Measurements from ENCODE around the gene TCF4.

TCF4 gene

DNA sequence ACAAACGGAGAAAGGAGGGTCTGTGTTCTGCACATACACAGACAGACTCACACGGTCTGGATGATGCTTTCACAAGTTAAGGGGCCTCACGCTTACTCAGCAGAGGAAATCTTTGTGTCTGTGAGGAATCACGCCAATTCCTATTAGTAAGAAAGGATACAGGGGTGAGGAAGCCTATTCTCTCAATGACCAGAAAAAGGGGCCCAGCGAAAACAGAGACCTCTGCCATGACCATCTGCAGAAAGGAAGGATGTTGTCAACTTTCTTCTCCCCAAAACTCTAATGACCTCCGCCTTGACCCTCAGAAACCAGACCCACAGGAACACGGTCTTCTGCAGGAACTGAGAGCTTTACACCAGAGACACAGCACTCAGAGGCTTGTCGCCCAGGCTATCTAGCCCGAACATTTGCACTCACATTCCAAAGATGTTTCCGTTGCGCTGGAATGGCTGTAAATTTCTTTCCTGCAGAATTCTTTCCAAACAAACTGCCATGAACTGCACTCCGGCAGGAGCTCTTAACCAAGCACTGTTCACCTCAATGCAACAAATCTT is 186.3 kb downstream of the TCF4 start:
- DNase-seq (ENCODE audit: extremely low spot score) = no peak
- POLR2A ChIA-PET = no interaction called here
- TF ChIP-seq, protein P1, sequence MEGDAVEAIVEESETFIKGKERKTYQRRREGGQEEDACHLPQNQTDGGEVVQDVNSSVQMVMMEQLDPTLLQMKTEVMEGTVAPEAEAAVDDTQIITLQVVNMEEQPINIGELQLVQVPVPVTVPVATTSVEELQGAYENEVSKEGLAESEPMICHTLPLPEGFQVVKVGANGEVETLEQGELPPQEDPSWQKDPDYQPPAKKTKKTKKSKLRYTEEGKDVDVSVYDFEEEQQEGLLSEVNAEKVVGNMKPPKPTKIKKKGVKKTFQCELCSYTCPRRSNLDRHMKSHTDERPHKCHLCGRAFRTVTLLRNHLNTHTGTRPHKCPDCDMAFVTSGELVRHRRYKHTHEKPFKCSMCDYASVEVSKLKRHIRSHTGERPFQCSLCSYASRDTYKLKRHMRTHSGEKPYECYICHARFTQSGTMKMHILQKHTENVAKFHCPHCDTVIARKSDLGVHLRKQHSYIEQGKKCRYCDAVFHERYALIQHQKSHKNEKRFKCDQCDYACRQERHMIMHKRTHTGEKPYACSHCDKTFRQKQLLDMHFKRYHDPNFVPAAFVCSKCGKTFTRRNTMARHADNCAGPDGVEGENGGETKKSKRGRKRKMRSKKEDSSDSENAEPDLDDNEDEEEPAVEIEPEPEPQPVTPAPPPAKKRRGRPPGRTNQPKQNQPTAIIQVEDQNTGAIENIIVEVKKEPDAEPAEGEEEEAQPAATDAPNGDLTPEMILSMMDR (IDR thresholded peaks at IDR 0.05; ENCODE audit: control extremely low read depth, extremely low read depth, low read depth, missing control alignments) = no peak
- CTCF ChIA-PET = interaction anchor here (1.2 to 1.6 kb wide), 2 partner anchors 14 to 17 kb away, joined by 3 to 7 read pairs; no protein-coding TSS in a partner anchor

DNA sequence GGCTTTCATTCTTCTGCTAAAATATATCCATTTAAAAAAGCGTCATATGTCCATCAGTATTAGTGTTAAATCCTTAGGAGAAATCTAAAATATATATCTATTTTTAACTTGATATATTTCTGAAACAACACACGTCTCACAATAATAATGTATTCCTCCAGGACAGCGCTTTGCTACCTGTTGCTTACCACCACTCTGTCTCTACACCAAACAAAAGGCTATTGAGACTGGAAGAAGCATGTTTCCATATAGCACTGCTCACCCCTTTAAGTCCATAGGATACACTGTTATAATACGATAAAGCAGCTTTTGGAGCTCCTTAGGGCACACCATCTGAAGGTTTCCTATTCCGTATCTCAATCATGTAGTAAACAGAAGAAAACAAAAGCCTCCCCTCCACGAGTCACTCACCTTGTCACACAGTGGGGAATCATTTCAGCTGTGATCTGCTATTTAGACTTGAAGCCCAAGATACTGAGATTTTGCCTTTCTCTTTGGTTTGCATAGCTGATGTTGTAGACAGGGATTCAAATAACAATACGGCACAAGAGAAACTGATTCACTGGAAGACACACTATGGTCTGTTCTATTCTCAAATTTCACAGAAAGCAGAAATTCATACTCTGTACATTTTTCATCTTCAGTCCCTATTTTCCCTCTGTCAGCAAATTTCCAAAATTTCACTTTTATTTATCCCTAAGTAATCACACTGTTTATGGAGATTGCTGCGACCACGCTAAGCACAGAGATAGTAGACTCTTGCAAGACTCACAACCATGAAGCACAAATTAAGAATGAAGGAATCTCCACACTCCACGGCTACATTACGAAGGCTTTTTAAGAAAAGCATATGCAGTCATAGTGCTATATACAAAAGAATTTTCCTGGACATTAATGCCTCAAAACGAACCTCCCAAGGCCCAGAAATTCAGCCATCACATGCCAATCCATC is 187.1 kb downstream of the TCF4 start:
- TF ChIP-seq, protein P1 (IDR thresholded peaks at IDR 0.05; ENCODE audit: control extremely low read depth, extremely low read depth, low read depth, missing control alignments) = no peak
- ChIA-PET POLR2A (no interaction called here), CTCF (no interaction called here)
- DNase-seq (ENCODE audit: extremely low spot score) = no peak

DNA sequence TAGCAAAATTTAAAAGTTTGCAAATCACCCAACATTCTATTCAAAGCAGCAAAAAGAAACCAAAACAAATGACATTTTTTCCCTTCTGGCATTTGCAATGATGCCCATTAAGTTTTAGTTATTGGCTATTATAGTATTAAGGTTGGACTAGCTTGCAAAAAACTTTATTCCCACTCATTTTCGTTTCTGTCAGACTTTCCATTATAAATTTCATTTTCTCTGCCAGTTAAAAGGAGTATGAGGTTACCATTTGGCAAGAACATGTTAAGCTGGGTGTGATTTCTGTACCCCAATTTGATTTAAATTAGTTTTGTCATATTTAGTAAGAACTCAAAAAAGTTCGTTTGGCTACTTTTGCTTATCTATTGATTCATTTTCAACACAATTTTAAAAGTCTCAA is 187.9 kb downstream of the TCF4 start:
- POLR2A ChIA-PET = no interaction called here
- TF ChIP-seq, protein P1 (IDR thresholded peaks at IDR 0.05; ENCODE audit: control extremely low read depth, extremely low read depth, low read depth, missing control alignments) = no peak
- CTCF ChIA-PET = no interaction called here
- DNase-seq (ENCODE audit: extremely low spot score) = no peak

DNA sequence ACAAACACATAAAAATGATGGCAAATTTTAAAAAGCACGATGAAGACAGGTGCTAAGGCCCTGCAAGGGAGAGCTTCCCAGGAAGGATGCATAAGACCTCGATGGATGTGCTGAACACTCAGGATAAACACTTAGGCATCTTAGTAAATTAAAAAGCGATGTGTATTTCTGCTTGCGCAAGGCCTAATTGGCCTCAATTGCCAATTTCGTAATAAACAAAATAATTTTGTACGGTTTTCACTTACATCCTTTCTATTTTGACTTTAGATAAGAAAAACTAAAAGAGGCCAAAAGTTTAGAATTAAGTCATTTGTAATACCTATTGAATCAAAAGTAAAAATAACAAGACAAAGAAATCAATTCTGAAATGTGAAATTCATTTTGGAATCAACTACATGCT is 189.1 kb downstream of the TCF4 start:
- DNase-seq (ENCODE audit: extremely low spot score) = no peak
- ChIA-PET POLR2A (no interaction called here), CTCF (no interaction called here)
- TF ChIP-seq, protein P1 (IDR thresholded peaks at IDR 0.05; ENCODE audit: control extremely low read depth, extremely low read depth, low read depth, missing control alignments) = no peak

DNA sequence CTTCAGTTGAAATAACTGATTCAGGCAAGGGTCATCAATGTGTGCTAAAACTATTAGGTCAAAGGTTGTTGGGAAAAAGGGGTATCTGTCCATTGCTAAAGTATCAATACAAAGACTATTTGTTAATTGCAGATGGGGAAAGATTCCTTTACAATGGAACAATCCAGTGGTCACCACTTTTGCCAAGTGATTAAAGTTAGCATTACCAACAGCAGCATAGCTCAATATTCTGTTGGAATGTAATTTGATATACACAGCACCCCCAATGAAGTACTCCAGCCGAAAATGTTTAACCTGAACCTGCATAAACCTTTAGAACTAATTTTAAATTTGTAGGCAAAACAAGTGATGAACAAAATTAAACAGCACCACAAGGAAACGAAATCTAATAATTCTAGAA is 191.0 kb downstream of the TCF4 start:
- TF ChIP-seq, protein P1 (IDR thresholded peaks at IDR 0.05; ENCODE audit: control extremely low read depth, extremely low read depth, low read depth, missing control alignments) = no peak
- CTCF ChIA-PET = interaction anchor here (1.1 to 1.3 kb wide), 3 partner anchors 12 to 1179 kb away, joined by 3 read pairs; no protein-coding TSS in a partner anchor
- POLR2A ChIA-PET = no interaction called here
- DNase-seq (ENCODE audit: extremely low spot score) = no peak

DNA sequence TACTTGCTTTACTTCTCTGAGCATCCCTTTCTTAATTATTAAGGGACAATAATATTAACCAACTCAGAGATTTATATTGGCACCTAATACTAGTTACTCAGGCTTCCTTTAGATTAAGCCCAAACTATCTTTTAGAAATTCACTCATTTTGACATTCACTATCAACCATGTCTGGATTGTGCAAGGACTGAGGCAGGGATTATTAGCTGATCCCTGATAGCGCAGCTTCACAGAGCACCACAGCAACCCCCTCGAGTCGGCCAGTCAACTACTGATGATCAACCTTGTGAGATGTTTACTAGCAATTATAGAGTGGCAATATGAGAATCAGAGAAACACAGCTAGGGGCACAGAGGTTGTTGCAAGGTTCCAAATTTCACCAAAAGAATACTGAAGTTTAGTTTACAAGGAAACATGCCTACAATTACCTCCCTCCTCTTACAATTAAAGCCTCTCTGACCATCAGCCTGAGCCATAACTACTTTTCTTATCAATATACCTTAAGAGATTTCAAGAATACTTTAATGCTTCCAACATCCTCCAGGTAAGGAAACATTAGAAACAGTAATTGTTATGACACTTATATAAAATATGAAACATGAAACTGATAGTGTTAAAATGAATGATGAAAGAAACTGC is 191.6 kb downstream of the TCF4 start:
- CTCF ChIA-PET = interaction anchor here (1.1 to 1.3 kb wide), 3 partner anchors 12 to 1180 kb away, joined by 3 read pairs; no protein-coding TSS in a partner anchor
- TF ChIP-seq, protein P1 (IDR thresholded peaks at IDR 0.05; ENCODE audit: control extremely low read depth, extremely low read depth, low read depth, missing control alignments) = no peak
- POLR2A ChIA-PET = no interaction called here
- DNase-seq (ENCODE audit: extremely low spot score) = no peak
